SIG-M5 (cell line): ENCODE results near the gene SLC4A9.
"Not testable (repeated sequence)": the region's sequence is repeated elsewhere in the genome, so short reads cannot be mapped to it uniquely, and the experiment has no call there.

ENCODE experiments used
- DNase-seq: peaks from one replicate; lab custom pipeline; 2025; lab: John Stamatoyannopoulos, UW

Gene SLC4A9

GRCh38 chr5:140399979-140400729, 40.2 kb downstream of the SLC4A9 start:
- DNase-seq: no peak

DNA sequence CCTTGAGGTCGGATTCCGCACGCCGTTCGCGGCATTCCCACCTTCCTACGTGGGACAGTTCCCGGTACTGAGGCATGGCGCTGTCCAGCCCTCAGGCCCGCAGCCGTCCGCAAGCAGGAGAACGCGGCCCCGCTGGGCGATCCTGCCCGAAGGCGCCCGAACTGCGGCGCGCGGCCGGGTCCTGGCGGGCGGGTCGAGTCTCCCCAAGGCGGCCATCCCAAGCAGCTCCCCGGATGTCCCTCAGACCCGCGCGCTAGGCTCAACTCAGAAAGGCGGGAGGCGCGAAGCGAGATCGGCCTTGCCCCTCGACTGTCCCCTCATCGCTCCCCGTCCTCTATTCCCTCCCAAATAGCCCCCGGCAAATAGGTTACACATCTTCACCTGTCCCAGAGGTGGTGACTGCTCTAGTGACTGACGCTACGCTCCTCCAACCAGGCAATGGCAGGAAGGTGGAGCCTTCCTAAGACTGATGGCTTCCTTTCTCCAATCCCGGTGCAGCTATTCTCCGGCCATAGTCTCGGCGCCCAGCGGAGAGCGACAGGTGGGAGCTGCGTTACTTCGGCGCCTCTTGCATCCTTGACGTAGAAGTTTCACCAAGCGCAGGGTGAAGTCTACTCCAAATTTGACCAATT, 40.9 kb downstream of the SLC4A9 start:
- DNase-seq: peak; percentile 88

DNA sequence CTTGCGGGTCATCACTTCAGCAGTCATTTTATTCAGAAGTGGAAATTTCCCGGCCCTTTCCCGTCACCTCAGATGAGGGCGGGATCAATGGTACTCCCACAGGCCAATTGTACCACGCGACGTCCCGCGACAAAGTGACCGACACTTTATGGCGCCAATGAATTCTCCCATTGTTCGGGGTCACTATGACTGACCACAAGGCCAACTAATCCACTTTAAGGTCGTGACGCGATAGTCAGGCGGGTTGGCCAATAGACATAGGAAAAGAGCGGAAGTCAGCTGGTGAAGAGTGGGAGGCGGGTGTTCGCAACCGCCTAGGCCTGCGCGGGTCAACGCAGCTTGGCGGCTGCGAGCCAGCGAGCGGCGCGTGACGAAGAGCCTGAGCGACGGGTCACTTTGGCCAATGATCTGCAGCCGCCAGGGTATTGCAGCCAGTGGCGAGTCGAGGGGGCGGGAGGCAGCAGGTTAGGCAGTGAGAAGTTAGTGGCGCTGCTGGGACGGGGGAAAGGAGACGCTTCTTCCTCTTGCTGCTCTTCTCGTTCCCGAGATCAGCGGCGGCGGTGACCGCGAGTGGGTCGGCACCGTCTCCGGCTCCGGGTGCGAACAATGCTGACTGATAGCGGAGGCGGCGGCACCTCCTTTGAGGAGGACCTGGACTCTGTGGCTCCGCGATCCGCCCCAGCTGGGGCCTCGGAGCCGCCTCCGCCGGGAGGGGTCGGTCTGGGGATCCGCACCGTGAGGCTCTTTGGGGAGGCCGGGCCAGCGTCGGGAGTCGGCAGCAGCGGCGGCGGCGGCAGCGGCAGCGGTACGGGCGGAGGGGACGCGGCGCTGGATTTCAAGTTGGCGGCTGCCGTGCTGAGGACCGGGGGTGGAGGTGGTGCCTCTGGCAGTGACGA, 41.6 kb downstream of the SLC4A9 start, which contains the start of gene ANKHD1:
Gene ANKHD1 (plus strand): TSS at position 472 of the 896 bp plus-strand sequence. CDS start 135 bp downstream, at position 607.
- DNase-seq: peak; percentile 99

DNA sequence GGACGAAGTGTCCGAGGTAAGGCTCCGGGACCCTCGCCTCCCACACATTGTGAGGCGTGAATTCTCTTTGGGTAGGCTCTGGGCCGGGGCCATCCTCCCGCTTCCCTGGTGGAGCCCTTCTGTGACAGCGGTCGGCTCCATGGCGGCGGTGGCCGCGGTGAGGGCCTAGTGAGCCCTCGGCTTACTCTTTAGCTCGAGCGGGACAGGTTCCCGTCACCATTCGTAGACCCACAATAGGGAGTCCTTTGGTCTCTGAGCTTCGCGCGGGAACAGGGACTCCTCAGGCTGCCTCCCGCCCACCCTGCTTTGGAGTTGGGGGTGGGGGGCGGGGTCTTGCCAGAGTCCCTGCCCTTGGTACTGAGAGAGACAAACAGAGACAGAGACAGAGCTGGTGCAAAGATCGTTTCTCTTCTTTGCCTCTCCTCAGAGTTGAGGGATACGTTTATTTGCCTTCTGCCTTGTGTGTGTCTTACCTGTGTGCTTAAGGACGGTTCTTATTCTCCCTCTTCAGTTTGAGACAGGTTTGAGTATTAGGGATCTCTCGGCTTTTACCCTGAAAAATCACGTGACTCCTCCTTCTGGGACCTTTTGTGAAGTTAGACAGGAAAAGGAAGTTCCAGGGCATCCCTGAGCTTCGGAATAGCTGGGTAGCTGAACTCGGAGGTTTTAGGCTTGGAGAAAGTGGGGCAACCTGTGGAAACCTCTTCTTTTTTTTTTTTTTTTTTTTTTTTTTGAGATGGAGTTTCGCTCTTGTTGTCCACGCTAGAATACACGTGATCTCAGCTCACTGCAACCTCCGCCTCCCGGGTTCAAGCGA, 42.5 kb downstream of the SLC4A9 start:
- DNase-seq: no peak

GRCh38 chr5:140403613-140404012, 43.6 kb downstream of the SLC4A9 start:
- DNase-seq: no peak

DNA sequence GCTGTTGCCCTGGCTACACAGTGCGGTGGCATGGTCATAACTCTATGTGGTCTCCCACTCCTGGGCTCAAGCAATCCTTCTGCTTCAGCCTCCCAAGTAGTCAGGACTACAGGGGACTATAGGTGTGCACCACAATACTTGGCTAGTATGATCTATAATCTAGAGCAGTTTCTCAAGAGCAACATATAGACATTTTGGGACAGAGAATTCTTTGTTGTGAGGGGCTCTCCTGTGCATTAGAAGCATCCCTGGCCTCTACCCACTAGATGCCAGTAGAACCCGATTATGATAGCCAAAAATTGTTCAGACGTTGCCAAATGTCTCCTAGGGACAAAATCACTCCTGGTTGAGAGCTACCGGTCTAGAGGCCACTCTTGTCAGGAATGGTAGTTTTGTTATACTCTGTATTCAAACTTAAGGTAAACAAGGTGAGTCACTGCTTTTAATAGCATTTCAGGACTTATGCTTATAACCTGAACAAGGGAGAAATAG, 48.8 kb downstream of the SLC4A9 start:
- DNase-seq: no peak

- DNase-seq: no peak
These were observed 53.2 kb downstream of the SLC4A9 start for GRCh38 chr5:140413230-140413629.

GRCh38 chr5:140417235-140417634, 57.2 kb downstream of the SLC4A9 start:
- no peak for DNase-seq

DNA sequence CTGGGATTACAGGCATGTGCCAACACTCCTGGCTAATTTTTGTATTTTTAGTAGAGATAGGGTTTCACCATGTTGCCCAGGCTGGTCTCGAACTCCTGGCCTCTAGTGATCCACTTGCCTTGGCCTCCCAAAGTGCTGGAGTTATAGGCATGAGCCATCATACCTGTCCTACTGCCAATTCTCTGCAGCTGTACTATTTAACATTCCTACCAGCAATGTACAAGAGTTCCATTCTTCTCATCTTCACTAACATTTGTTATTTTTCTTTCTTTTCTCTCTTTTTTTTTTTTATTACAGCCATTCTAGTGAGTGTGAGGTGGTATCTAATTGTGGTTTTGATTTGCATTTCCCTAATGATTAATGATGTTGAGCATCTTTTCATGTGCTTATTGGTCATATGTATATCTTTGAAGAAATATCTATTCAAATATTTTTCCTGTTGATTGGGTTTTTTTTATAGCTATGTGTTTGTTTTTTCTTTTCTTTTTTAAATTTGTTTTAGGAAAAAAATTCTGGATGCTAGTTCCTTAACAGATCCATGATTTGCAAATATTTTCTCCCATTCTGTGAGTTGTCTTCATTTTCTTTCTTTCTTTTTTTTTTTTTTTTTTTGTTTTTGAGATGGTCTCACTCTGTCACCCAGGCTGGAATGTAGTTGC, 59.0 kb downstream of the SLC4A9 start:
- DNase-seq: no peak

DNA sequence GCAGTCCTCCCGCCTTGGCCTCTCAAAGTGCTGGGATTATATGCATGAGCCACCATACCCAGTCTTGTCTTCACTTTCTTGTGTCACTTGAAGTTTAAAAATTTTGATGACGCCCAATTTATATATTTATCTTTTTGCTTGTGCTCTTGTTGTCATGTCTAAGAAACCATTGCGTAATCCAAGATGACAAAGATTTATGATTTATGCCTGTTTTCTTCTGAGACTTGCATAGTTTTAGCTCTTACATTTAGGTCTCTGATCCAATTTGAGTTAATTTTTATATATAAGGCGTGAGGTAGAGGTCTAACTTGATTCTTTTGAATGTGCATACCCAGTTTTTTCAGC, 60.2 kb downstream of the SLC4A9 start:
- no peak for DNase-seq

- DNase-seq: no peak
These were observed 60.8 kb downstream of the SLC4A9 start for GRCh38 chr5:140420665-140421361.

- not testable (repeated sequence) for DNase-seq
These were observed 61.4 kb downstream of the SLC4A9 start for GRCh38 chr5:140421375-140421774.

DNA sequence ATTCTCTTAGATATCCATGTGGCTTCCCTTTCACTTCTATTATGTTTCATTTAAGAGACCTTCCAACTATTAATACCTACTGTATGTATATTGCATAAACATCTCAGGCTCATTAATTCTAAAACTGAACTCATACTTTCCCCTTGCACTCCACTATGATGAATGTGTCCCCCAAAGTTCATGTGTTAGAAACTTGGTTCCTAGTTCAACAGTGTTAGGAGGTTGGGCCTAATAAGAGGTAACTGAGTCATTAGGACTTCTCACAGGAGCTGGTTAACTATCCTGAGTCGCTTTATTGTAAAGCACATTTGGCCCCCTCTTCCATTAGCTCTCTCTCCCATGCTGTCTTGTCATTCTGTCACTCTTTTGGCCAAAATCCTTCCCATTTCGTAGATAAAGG, 63.6 kb downstream of the SLC4A9 start:
- no peak for DNase-seq

DNA sequence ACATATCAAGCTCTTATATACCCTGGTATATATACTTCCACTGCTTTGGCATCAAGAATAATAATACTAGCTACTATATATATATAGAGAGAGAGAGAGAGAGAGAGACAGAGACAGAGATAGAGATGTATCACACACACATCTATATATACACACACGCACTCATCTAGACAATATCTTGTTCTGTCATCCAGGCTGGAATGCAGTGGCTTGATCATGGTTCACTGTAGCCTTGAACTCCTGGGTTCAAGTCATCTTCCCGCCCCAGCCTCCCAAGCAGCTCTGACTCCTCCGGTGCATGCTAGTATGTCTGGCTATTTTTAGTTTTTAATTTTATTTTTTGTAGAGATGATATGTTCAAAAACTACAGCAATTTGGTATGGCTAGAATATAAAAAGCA, 64.1 kb downstream of the SLC4A9 start:
- no peak for DNase-seq
